HCT116 (cell line): ENCODE measurements around the gene MRPS27. TPM values are rescaled to one million over a fixed set of nuclear protein-coding genes. Genes with fewer than 3 reads are reported as not detected.

Experiments
- ATAC-seq: fragments of 200-7000 bp; cut with Tn5 transposase; 2 replicates; pipeline ENCODE4 v1.9.1; 2020; ENCODE audit warnings: mild to moderate bottlenecking, moderate library complexity
- BruUV-seq: library from RNA; stranded (reverse); fragments of 400-500 nt; replicated peaks from 2 replicates; lab custom pipeline; 2021; lab: Mats Ljungman, UMichigan
- CTCF ChIA-PET: fragments of 300-600 bp; sonication (Branson Sonifier 250); formaldehyde crosslinking; loops from one replicate; lab custom pipeline; 2021; ENCODE audit warnings: antibody characterized with exemption; lab: Charles Lee
- POLR2A ChIA-PET: fragments of 300-600, 350-600 bp; sonication (Branson Sonifier 250); formaldehyde crosslinking; loops from one replicate; lab custom pipeline; 2021; ENCODE audit warnings: antibody characterized with exemption; lab: Charles Lee
- RAD21 ChIA-PET, 2 experiments: fragments of 300-600 bp; sonication (Branson Sonifier 250); formaldehyde crosslinking; loops; one replicate each; lab custom pipeline; 2023; ENCODE audit warnings: low total read pairs in 2 of 2; ENCODE audit not compliant: uncharacterized antibody in 2 of 2, unreplicated experiment in 2 of 2, low non-redundant PET in 1 of 2; lab: Charles Lee
- DNase-seq: peaks from one replicate; pipeline ENCODE4 v3.0.0-alpha.2; 2010; ENCODE audit warnings: low read depth, low spot score
- H2AFZ ChIP-seq: fragments of 200-600 bp; shearing (Covaris generic), sonication (generic); 2 replicates; pipeline ENCODE4 v1.6.1; 2017; ENCODE audit warnings: low read depth, mixed run types, mixed read lengths, antibody characterized with exemption, low read length; ENCODE audit not compliant: poor library complexity, severe bottlenecking
- H3K27ac ChIP-seq: 2 replicates; pipeline ENCODE4 v1.5.1; 2012; ENCODE audit warnings: low read depth, low read length
- H3K27me3 ChIP-seq: fragments of 200-600 bp; sonication (generic); 2 replicates; pipeline ENCODE4 v1.6.1; 2016; ENCODE audit warnings: mixed run types, low read length, mixed read lengths; ENCODE audit not compliant: insufficient read depth
- H3K36me3 ChIP-seq, 2 experiments: fragments of 200-500 bp in 1 of 2; fragments of 200-600 bp in 1 of 2; sonication (Bioruptor generic) in 1 of 2; sonication (generic) in 1 of 2; 2 replicates each; pipeline versions ENCODE4 v1.5.1 to v1.6.1; 2014 to 2016; ENCODE audit warnings: low read length in 2 of 2, inconsistent platforms in 1 of 2, mixed read lengths in 1 of 2, mixed run types in 1 of 2; ENCODE audit not compliant: insufficient read depth in 2 of 2, control insufficient read depth in 1 of 2
- H3K4me1 ChIP-seq, 2 experiments: fragments of 200-600 bp in 1 of 2; sonication (generic) in 1 of 2; 2 replicates each; pipeline versions ENCODE4 v1.5.1 to v1.6.1; 2012 to 2017; ENCODE audit warnings: low read length in 2 of 2, inconsistent platforms in 1 of 2, mild to moderate bottlenecking in 1 of 2, mixed read lengths in 1 of 2, mixed run types in 1 of 2, moderate library complexity in 1 of 2; ENCODE audit not compliant: insufficient read depth in 2 of 2, control insufficient read depth in 1 of 2
- H3K4me2 ChIP-seq: fragments of 200-600 bp; sonication (generic); 2 replicates; pipeline ENCODE4 v1.6.1; 2017; ENCODE audit warnings: mixed run types, low read length, mixed read lengths
- H3K4me3 ChIP-seq, 2 experiments: fragments of 200-600 bp in 1 of 2; sonication (generic) in 1 of 2; replicated peaks in 1 of 2; 2 replicates each; pipeline ENCODE4 v1.5.1; 2011 to 2016; ENCODE audit warnings: low read length in 2 of 2, control low read depth in 1 of 2, low read depth in 1 of 2, mild to moderate bottlenecking in 1 of 2, mixed read lengths in 1 of 2, mixed run types in 1 of 2
- H3K79me2 ChIP-seq: fragments of 200-600 bp; sonication (generic); 2 replicates; pipeline ENCODE4 v1.6.1; 2017; ENCODE audit warnings: mild to moderate bottlenecking, mixed run types, low read length, moderate library complexity, mixed read lengths; ENCODE audit not compliant: insufficient read depth
- H3K9ac ChIP-seq: fragments of 200-600 bp; sonication (generic); 2 replicates; pipeline ENCODE4 v1.6.1; 2016; ENCODE audit warnings: low read length, mixed read lengths
- H3K9me2 ChIP-seq: fragments of 200-600 bp; sonication (generic), shearing (Covaris generic); 2 replicates; pipeline ENCODE4 v1.6.1; 2017; ENCODE audit warnings: mixed run types, mild to moderate bottlenecking, moderate library complexity; ENCODE audit not compliant: insufficient read depth
- H3K9me3 ChIP-seq, 2 experiments: fragments of 200-500 bp in 1 of 2; fragments of 200-600 bp in 1 of 2; sonication (Bioruptor generic) in 1 of 2; sonication (generic) in 1 of 2; 2 replicates each; pipeline ENCODE4 v1.6.1; 2014 to 2017; ENCODE audit warnings: low read length in 2 of 2, mixed read lengths in 2 of 2, inconsistent platforms in 1 of 2, low read depth in 1 of 2, mild to moderate bottlenecking in 1 of 2, mixed run types in 1 of 2, moderate library complexity in 1 of 2; ENCODE audit not compliant: control insufficient read depth in 1 of 2, insufficient read depth in 1 of 2
- H4K20me1 ChIP-seq: fragments of 200-600 bp; sonication (generic), shearing (Covaris generic); 2 replicates; pipeline ENCODE4 v1.6.1; 2017; ENCODE audit warnings: mixed run types, mild to moderate bottlenecking, moderate library complexity; ENCODE audit not compliant: insufficient read depth
- CEBPB ChIP-seq: IDR thresholded peaks from 2 replicates; pipeline ENCODE4 v1.6.1; 2012; ENCODE audit warnings: low read depth
- EGR1 ChIP-seq: IDR thresholded peaks from 2 replicates; pipeline ENCODE4 v1.6.1; 2012; ENCODE audit warnings: low read depth
- ELF1 ChIP-seq: IDR thresholded peaks from 2 replicates; pipeline ENCODE4 v1.6.1; 2012; ENCODE audit warnings: low read depth, borderline replicate concordance
- EZH2 ChIP-seq: fragments of 200-600 bp; sonication (generic); IDR thresholded peaks from 2 replicates; pipeline ENCODE4 v1.6.1; 2017; ENCODE audit warnings: antibody characterized with exemption, mixed run types
- EZH2phosphoT487 ChIP-seq: fragments of 200-600 bp; IDR thresholded peaks from 2 replicates; pipeline ENCODE4 v1.6.1; 2018; ENCODE audit warnings: antibody characterized with exemption, borderline replicate concordance
- FOSL1 ChIP-seq: IDR thresholded peaks from 2 replicates; pipeline ENCODE4 v1.6.1; 2012; ENCODE audit warnings: low read depth
- JUND ChIP-seq: IDR thresholded peaks from 2 replicates; pipeline ENCODE4 v1.6.1; 2012
- POLR2A ChIP-seq: IDR thresholded peaks from 2 replicates; pipeline ENCODE4 v1.7.0; 2011; ENCODE audit warnings: borderline replicate concordance; ENCODE audit not compliant: insufficient read depth, insufficient read length; ENCODE audit errors: extremely low read depth
- RAD21 ChIP-seq: IDR thresholded peaks from 2 replicates; pipeline ENCODE4 v1.6.1; 2012; ENCODE audit warnings: low read depth, mild to moderate bottlenecking
- SIN3A ChIP-seq: IDR thresholded peaks from 2 replicates; pipeline ENCODE4 v1.6.1; 2012; ENCODE audit warnings: low read depth
- SRF ChIP-seq: IDR thresholded peaks from 2 replicates; pipeline ENCODE4 v1.6.1; 2012; ENCODE audit warnings: low read depth
- TCF7L2 ChIP-seq: IDR thresholded peaks from 2 replicates; pipeline ENCODE4 v1.7.0; 2011; ENCODE audit warnings: borderline replicate concordance, inconsistent platforms; ENCODE audit not compliant: insufficient read depth, insufficient read length; ENCODE audit errors: extremely low read depth
- YY1 ChIP-seq: IDR thresholded peaks from 2 replicates; pipeline ENCODE4 v1.6.1; 2011; ENCODE audit warnings: low read length, low read depth, moderate library complexity, mild to moderate bottlenecking; ENCODE audit not compliant: insufficient replicate concordance; ENCODE audit errors: extremely low read depth
- ZFX ChIP-seq: fragments of 450-650 bp; IDR thresholded peaks from 2 replicates; pipeline ENCODE4 v1.6.1; 2017
- intact Hi-C: fragments of 100-400 bp; cut with micrococcal nuclease; formaldehyde crosslinking; loops from 2 replicates; pipeline ENCODE4 v1.10.0; 2022
- total RNA-seq: library from RNA; stranded (reverse); gene quantifications from one replicate; pipeline ENCODE4 v1.2.1, GENCODE V29; 2021; ENCODE audit not compliant: unreplicated experiment
- TF ChIP-seq, protein P1 (sequence below): IDR thresholded peaks from 2 replicates; pipeline ENCODE4 v1.6.1; 2012
- TF ChIP-seq, protein P2 (sequence below): IDR thresholded peaks from 2 replicates; pipeline ENCODE4 v1.6.1; 2012
- TF ChIP-seq, protein P3 (sequence below): IDR thresholded peaks from 2 replicates; pipeline ENCODE4 v1.6.1; 2011; ENCODE audit warnings: mild to moderate bottlenecking, low read length, moderate library complexity; ENCODE audit not compliant: insufficient replicate concordance; ENCODE audit errors: extremely low read depth
- TF ChIP-seq, protein P4 (sequence below), 3 experiments: fragments of 200-600 bp in 1 of 3; sonication (generic) in 1 of 3; IDR thresholded peaks in 2 of 3; conservative IDR thresholded peaks in 1 of 3; 2 replicates each; pipeline ENCODE4 v1.5.1; 2012 to 2017; ENCODE audit warnings: low read depth in 2 of 3, low read length in 2 of 3, antibody characterized with exemption in 1 of 3, borderline replicate concordance in 1 of 3, control low read depth in 1 of 3, mild to moderate bottlenecking in 1 of 3, mixed read lengths in 1 of 3, mixed run types in 1 of 3, moderate library complexity in 1 of 3; ENCODE audit not compliant: insufficient read depth in 1 of 3

Gene MRPS27
- total RNA-seq, 1 experiment from 2014 or later, result 113 TPM

DNA sequence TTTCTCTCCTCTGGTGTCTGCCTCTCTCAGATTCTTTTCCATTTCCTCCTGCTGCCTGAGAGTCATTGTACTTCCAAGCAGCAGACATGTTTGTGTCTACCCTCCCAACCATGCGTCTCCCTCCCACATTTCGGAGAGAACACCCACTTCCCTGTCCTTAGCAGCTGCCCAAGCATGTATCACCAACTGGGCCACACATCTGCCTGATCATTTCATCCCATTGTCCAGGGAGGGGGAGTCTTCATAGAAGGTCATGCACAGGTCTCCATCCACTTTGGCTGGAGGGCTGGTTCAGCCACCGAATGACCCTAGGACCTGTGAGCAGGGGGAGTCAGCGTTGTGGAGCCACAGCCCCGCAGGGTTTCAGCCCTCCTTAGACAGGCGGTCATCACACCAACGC, 137.4 kb downstream of the MRPS27 start:
- no peak overlapping the region for H3K9ac ChIP-seq
- no peak for DNase-seq
- TF ChIP-seq EZH2phosphoT487 (no peak), FOSL1 (no peak), POLR2A (no peak), RAD21 (no peak), SRF (no peak), SIN3A (no peak), YY1 (no peak), ELF1 (no peak), JUND (no peak), CEBPB (no peak), TCF7L2 (no peak), EZH2 (no peak), ZFX (no peak), EGR1 (no peak)
- TF ChIP-seq, protein P1, sequence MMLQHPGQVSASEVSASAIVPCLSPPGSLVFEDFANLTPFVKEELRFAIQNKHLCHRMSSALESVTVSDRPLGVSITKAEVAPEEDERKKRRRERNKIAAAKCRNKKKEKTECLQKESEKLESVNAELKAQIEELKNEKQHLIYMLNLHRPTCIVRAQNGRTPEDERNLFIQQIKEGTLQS, result no peak
- TF ChIP-seq, protein P2, sequence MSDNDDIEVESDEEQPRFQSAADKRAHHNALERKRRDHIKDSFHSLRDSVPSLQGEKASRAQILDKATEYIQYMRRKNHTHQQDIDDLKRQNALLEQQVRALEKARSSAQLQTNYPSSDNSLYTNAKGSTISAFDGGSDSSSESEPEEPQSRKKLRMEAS, result no peak
- TF ChIP-seq, protein P3, sequence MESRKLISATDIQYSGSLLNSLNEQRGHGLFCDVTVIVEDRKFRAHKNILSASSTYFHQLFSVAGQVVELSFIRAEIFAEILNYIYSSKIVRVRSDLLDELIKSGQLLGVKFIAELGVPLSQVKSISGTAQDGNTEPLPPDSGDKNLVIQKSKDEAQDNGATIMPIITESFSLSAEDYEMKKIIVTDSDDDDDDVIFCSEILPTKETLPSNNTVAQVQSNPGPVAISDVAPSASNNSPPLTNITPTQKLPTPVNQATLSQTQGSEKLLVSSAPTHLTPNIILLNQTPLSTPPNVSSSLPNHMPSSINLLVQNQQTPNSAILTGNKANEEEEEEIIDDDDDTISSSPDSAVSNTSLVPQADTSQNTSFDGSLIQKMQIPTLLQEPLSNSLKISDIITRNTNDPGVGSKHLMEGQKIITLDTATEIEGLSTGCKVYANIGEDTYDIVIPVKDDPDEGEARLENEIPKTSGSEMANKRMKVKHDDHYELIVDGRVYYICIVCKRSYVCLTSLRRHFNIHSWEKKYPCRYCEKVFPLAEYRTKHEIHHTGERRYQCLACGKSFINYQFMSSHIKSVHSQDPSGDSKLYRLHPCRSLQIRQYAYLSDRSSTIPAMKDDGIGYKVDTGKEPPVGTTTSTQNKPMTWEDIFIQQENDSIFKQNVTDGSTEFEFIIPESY, result no peak
- TF ChIP-seq, protein P4, sequence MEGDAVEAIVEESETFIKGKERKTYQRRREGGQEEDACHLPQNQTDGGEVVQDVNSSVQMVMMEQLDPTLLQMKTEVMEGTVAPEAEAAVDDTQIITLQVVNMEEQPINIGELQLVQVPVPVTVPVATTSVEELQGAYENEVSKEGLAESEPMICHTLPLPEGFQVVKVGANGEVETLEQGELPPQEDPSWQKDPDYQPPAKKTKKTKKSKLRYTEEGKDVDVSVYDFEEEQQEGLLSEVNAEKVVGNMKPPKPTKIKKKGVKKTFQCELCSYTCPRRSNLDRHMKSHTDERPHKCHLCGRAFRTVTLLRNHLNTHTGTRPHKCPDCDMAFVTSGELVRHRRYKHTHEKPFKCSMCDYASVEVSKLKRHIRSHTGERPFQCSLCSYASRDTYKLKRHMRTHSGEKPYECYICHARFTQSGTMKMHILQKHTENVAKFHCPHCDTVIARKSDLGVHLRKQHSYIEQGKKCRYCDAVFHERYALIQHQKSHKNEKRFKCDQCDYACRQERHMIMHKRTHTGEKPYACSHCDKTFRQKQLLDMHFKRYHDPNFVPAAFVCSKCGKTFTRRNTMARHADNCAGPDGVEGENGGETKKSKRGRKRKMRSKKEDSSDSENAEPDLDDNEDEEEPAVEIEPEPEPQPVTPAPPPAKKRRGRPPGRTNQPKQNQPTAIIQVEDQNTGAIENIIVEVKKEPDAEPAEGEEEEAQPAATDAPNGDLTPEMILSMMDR (IDR thresholded peaks at IDR 0.05 in 2 of 3, conservative IDR thresholded peaks at IDR 0.05 in 1 of 3; ENCODE audit: borderline replicate concordance in 1 of 3, insufficient read depth in 1 of 3, low read depth in 2 of 3, low read length in 2 of 3), result no peak
- TF ChIP-seq, all 23 proteins: peak for 0
- CTCF ChIA-PET, result no interaction called here
- H2AFZ ChIP-seq, result no peak overlapping the region
- no peak overlapping the region for H3K4me3 ChIP-seq
- no peaks in the 10 kb centered on the region for H3K9me2 ChIP-seq
- intact Hi-C loops, result no loop called here
- no peaks in the 10 kb centered on the region for H3K36me3 ChIP-seq
- H3K4me2 ChIP-seq, result no peak overlapping the region
- H3K27me3 ChIP-seq, result peaks cover 15% of the 10 kb centered on the region; the same call in 1 of the 2 replicates
- no peaks in the 10 kb centered on the region for H3K9me3 ChIP-seq
- no peak for ATAC-seq
- RAD21 ChIA-PET, result no interaction called here
- no peaks in the 10 kb centered on the region for H3K79me2 ChIP-seq
- no peak overlapping the region for H3K27ac ChIP-seq
- H4K20me1 ChIP-seq, result no peaks in the 10 kb centered on the region
- BruUV-seq, result no TSS peak
- H3K4me1 ChIP-seq, result peaks cover 13 to 19% of the 10 kb centered on the region in 2 experiments
- POLR2A ChIA-PET, result no interaction called here
